PFSK-1 (cell line): Measurements from ENCODE around the gene RNMT. TPM values are rescaled to one million over a fixed set of nuclear protein-coding genes. Genes with fewer than 3 reads are reported as not detected.

ENCODE experiments used
- FOXP2 ChIP-seq: optimal IDR thresholded peaks from 2 replicates; pipeline ENCODE3; 2011; ENCODE audit warnings: borderline replicate concordance, control low read depth, inconsistent platforms; ENCODE audit not compliant: insufficient read depth; ENCODE audit errors: extremely low read length, extremely low read depth
- POLR2AphosphoS5 ChIP-seq: IDR thresholded peaks from 2 replicates; pipeline ENCODE4 v1.6.1; 2012; ENCODE audit warnings: low read depth, mild to moderate bottlenecking, control low read depth, low read length, moderate library complexity
- SIN3A ChIP-seq: IDR thresholded peaks from 2 replicates; pipeline ENCODE4 v1.6.1; 2012; ENCODE audit warnings: mild to moderate bottlenecking, low read length, moderate library complexity, borderline replicate concordance; ENCODE audit not compliant: insufficient read depth
- TAF1 ChIP-seq: IDR thresholded peaks from 2 replicates; pipeline ENCODE4 v1.6.1; 2012; ENCODE audit warnings: low read length, control low read depth, borderline replicate concordance; ENCODE audit not compliant: insufficient read depth
- polyA plus RNA-seq: library from polyadenylated mRNA; unstranded; fragments of >200 nt; gene quantifications from one replicate; pipeline ENCODE4 v1.2.1, GENCODE V29; 2012; ENCODE audit warnings: low read depth, missing spikeins; ENCODE audit not compliant: insufficient read length
- TF ChIP-seq, protein P1 (sequence below), 2 experiments: IDR thresholded peaks; 2 replicates each; pipeline versions ENCODE4 v1.6.1 to v1.8.0; 2011 to 2012; ENCODE audit warnings: low read depth in 2 of 2, low read length in 2 of 2, control low read depth in 1 of 2, inconsistent platforms in 1 of 2, mild to moderate bottlenecking in 1 of 2, moderate library complexity in 1 of 2; ENCODE audit not compliant: insufficient read depth in 1 of 2

Gene RNMT
- 19.7 TPM for polyA plus RNA-seq

DNA sequence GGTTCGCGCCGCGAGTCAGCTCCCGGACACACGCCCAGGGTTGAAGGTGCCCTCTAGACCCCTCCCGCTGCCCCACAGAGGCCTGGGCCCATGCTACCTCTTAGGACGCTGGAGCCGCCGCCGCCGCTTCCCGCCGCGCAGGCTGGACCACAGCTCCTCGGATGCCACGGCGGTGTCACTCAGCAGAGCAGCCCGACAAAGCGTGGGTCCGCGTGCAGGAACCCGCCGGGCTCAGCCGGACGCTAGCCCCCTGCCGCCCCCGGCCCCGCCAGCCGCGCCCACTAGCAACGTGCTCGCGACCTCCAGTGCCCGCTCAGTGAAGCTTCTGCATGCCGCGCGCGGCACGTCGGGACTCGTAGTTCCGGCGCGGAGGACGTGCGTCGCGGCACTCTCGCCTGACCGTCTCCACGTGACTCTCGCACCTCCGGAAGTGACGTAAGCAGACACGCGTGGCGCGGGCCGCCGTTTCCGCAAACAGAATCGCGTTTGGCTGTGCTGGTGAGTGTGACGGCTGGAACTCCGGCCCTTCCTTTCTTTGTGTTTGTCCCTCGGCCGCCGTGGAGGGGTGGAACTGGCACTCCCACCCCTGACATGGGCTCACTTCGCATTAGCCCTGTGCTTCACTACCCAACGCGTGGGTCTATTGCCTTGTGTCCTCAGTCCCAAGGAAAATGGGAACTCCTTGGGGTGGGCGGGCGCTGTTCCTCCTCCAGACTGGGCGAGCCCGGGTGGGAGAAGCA is at the start of gene RNMT, which contains the start of gene FAM210A:
TSS of gene RNMT (plus strand) at position 442 of the 740 bp plus-strand sequence. CDS start 4,845 bp downstream, outside the sequence.
TSS of gene FAM210A (minus strand) at position 327 of the 740 bp plus-strand sequence. CDS start 44,481 bp downstream, outside the sequence.
- peak; percentile 65; the same call in 1 of the 2 replicates for TF ChIP-seq SIN3A
- peak; percentile 89 for TF ChIP-seq FOXP2
- 0 out of 2 replicates have a peak, but pooled peaks have one; percentile 74 for TF ChIP-seq TAF1
- TF ChIP-seq POLR2AphosphoS5, result peak; percentile 73
- TF ChIP-seq, protein P1, sequence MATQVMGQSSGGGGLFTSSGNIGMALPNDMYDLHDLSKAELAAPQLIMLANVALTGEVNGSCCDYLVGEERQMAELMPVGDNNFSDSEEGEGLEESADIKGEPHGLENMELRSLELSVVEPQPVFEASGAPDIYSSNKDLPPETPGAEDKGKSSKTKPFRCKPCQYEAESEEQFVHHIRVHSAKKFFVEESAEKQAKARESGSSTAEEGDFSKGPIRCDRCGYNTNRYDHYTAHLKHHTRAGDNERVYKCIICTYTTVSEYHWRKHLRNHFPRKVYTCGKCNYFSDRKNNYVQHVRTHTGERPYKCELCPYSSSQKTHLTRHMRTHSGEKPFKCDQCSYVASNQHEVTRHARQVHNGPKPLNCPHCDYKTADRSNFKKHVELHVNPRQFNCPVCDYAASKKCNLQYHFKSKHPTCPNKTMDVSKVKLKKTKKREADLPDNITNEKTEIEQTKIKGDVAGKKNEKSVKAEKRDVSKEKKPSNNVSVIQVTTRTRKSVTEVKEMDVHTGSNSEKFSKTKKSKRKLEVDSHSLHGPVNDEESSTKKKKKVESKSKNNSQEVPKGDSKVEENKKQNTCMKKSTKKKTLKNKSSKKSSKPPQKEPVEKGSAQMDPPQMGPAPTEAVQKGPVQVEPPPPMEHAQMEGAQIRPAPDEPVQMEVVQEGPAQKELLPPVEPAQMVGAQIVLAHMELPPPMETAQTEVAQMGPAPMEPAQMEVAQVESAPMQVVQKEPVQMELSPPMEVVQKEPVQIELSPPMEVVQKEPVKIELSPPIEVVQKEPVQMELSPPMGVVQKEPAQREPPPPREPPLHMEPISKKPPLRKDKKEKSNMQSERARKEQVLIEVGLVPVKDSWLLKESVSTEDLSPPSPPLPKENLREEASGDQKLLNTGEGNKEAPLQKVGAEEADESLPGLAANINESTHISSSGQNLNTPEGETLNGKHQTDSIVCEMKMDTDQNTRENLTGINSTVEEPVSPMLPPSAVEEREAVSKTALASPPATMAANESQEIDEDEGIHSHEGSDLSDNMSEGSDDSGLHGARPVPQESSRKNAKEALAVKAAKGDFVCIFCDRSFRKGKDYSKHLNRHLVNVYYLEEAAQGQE (IDR thresholded peaks at IDR 0.05; ENCODE audit: insufficient read depth in 1 of 2, low read depth in 2 of 2, low read length in 2 of 2), result no peak

DNA sequence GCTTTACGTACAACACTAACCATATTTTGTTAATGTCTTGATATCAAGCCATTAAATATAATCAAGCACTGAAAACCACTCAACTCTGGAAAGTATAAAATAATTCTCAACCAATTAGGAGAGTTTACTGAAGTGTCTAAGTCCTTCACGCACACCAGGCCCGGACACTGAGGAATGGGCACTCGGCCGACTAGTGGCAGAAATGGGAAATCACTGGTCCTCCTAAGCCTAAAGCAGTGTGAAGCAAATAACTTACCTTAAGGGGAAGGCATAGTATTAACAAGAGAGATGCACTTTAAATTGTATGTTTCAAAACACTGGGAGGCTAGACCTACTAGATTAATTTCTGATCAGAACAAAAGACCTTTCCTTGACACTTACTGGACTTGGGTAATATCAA is 45.9 kb upstream of the RNMT start:
- TF ChIP-seq FOXP2 (no peak), POLR2AphosphoS5 (no peak), TAF1 (no peak), SIN3A (no peak)
- TF ChIP-seq, protein P1 (IDR thresholded peaks at IDR 0.05; ENCODE audit: insufficient read depth in 1 of 2, low read depth in 2 of 2, low read length in 2 of 2), result no peak

DNA sequence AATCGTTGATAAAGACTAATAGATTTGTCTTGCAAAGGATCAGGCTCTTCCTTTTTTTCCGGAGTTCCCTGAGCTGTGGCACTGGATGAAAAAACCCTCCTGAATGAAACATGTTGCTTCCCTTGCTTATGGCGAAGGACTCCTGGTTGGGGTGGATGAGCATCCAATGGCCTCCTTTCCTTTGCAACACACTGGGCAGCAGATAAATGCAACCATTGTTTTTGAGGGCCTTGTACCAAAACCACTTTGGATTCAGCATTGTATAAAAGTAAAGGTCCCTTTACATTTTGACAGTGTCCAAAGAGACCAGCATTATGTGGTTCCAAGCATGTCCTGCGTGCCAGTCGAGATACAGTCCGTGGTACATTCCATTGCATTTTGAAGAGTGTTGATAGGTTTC is 44.8 kb upstream of the RNMT start:
- TF ChIP-seq, protein P1 (IDR thresholded peaks at IDR 0.05; ENCODE audit: insufficient read depth in 1 of 2, low read depth in 2 of 2, low read length in 2 of 2), result no peak
- TF ChIP-seq TAF1 (no peak), FOXP2 (no peak), SIN3A (no peak), POLR2AphosphoS5 (no peak)

DNA sequence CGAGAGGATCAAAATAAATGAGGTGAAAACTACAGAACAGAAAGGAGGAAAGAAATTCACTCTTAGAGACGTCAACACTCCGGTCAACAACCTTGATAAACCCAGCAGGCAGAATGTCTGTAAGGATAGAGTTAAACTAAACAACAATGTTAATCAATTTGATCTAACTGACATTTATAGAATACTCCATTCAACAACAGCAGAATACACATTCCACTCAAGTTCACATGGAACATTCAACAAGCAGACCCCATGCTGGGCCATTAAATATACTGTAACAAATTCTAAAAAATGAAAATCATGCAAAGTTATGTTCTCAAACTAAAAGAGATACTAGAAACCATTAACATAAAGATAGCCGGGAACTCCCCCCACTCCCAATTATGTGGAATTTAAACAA is 41.9 kb upstream of the RNMT start:
- TF ChIP-seq SIN3A (no peak), FOXP2 (no peak), TAF1 (no peak), POLR2AphosphoS5 (no peak)
- TF ChIP-seq, protein P1 (IDR thresholded peaks at IDR 0.05; ENCODE audit: insufficient read depth in 1 of 2, low read depth in 2 of 2, low read length in 2 of 2), result no peak
